Mesenchymal stem cell (in vitro differentiated cells and primary cell): ENCODE data around the gene MEAK7.
A peak's percentile ranks its signal among the peaks of the same experiment; 100 is the strongest.
"Not testable (repeated sequence)": the region's sequence is repeated elsewhere in the genome, so short reads cannot be mapped to it uniquely, and the experiment has no call there.

Experiments used
- DNase-seq: peaks from one replicate; pipeline ENCODE4 v3.0.0-alpha.2; 2013
- H2AFZ ChIP-seq: one replicate; pipeline ENCODE4 v1.6.1; 2013; ENCODE audit warnings: low read depth, mild to moderate bottlenecking, control low read depth, inconsistent platforms, low read length, moderate library complexity
- H2AK5ac ChIP-seq: 2 replicates; pipeline ENCODE4 v1.6.1; 2013; ENCODE audit warnings: low read length, moderate library complexity, mild to moderate bottlenecking, inconsistent platforms; ENCODE audit not compliant: severe bottlenecking
- H2BK120ac ChIP-seq: one replicate; pipeline ENCODE4 v1.6.1; 2013; ENCODE audit warnings: low read depth, mild to moderate bottlenecking, inconsistent platforms, low read length, moderate library complexity
- H2BK12ac ChIP-seq, 2 experiments: one replicate each; pipeline ENCODE4 v1.6.1; 2013; ENCODE audit warnings: inconsistent platforms in 2 of 2, low read length in 2 of 2, mild to moderate bottlenecking in 2 of 2, moderate library complexity in 2 of 2, control low read depth in 1 of 2
- H2BK15ac ChIP-seq: one replicate; pipeline ENCODE4 v1.6.1; 2013; ENCODE audit warnings: mild to moderate bottlenecking, low read depth, inconsistent platforms; ENCODE audit not compliant: poor library complexity, severe bottlenecking
- H2BK5ac ChIP-seq: 2 replicates; pipeline ENCODE4 v1.6.1; 2013; ENCODE audit warnings: low read depth, mild to moderate bottlenecking, low read length, control low read depth, inconsistent platforms; ENCODE audit not compliant: poor library complexity, severe bottlenecking
- H3K14ac ChIP-seq, 2 experiments: one replicate each; pipeline ENCODE4 v1.6.1; 2013; ENCODE audit warnings: inconsistent platforms in 2 of 2, low read length in 2 of 2, control low read depth in 1 of 2, mild to moderate bottlenecking in 1 of 2, moderate library complexity in 1 of 2
- H3K18ac ChIP-seq, 2 experiments: one replicate each; pipeline ENCODE4 v1.6.1; 2013; ENCODE audit warnings: inconsistent platforms in 2 of 2, low read length in 2 of 2, control low read depth in 1 of 2, low read depth in 1 of 2, mild to moderate bottlenecking in 1 of 2
- H3K23ac ChIP-seq, 2 experiments: one replicate each; pipeline ENCODE4 v1.6.1; 2013; ENCODE audit warnings: inconsistent platforms in 2 of 2, low read length in 2 of 2, mild to moderate bottlenecking in 2 of 2, moderate library complexity in 2 of 2, control low read depth in 1 of 2
- H3K27ac ChIP-seq: 2 replicates; pipeline ENCODE4 v1.5.1; 2013; ENCODE audit warnings: mild to moderate bottlenecking, moderate library complexity, low read length, control low read depth, inconsistent platforms; ENCODE audit not compliant: poor library complexity, severe bottlenecking
- H3K27me3 ChIP-seq, 2 experiments: 2 replicates each; pipeline versions ENCODE4 v1.6.1 to v1.7.0; 2013; ENCODE audit warnings: low read length in 2 of 2, mild to moderate bottlenecking in 2 of 2, moderate library complexity in 2 of 2, control low read depth in 1 of 2, inconsistent platforms in 1 of 2; ENCODE audit not compliant: control insufficient read depth in 1 of 2, insufficient read depth in 1 of 2
- H3K36me3 ChIP-seq, 2 experiments: 2 replicates each; pipeline versions ENCODE4 v1.6.1 to v1.7.0; 2013; ENCODE audit warnings: low read length in 2 of 2, control low read depth in 1 of 2, inconsistent platforms in 1 of 2, low read depth in 1 of 2, mild to moderate bottlenecking in 1 of 2; ENCODE audit not compliant: insufficient read depth in 2 of 2, control insufficient read depth in 1 of 2
- H3K4ac ChIP-seq, 2 experiments: one replicate each; pipeline ENCODE4 v1.6.1; 2013; ENCODE audit warnings: inconsistent platforms in 2 of 2, low read length in 2 of 2, mild to moderate bottlenecking in 2 of 2, moderate library complexity in 2 of 2, control low read depth in 1 of 2, low read depth in 1 of 2
- H3K4me1 ChIP-seq: 2 replicates; pipeline ENCODE4 v1.6.1; 2013; ENCODE audit warnings: low read depth, low read length, control low read depth; ENCODE audit not compliant: control insufficient read depth, insufficient read depth
- H3K4me2 ChIP-seq: 2 replicates; pipeline ENCODE4 v1.6.1; 2013; ENCODE audit warnings: low read length, mild to moderate bottlenecking, inconsistent platforms; ENCODE audit not compliant: poor library complexity, severe bottlenecking
- H3K4me3 ChIP-seq, 2 experiments: 2 replicates each; pipeline versions ENCODE4 v1.5.1 to v1.7.0; 2013; ENCODE audit warnings: low read length in 2 of 2, mild to moderate bottlenecking in 2 of 2, control low read depth in 1 of 2, low read depth in 1 of 2; ENCODE audit not compliant: insufficient read depth in 1 of 2
- H3K79me1 ChIP-seq: replicated peaks from 2 replicates; pipeline ENCODE4 v1.6.1; 2013; ENCODE audit warnings: mild to moderate bottlenecking, control low read depth, low read length, inconsistent platforms; ENCODE audit not compliant: poor library complexity, severe bottlenecking
- H3K9ac ChIP-seq: 2 replicates; pipeline ENCODE4 v1.7.0; 2013; ENCODE audit warnings: mild to moderate bottlenecking, low read length, moderate library complexity
- H3K9me3 ChIP-seq: 2 replicates; pipeline ENCODE4 v1.7.0; 2013; ENCODE audit warnings: mild to moderate bottlenecking, low read length; ENCODE audit not compliant: control insufficient read depth
- H4K8ac ChIP-seq: one replicate; pipeline ENCODE4 v1.6.1; 2013; ENCODE audit warnings: inconsistent platforms, mild to moderate bottlenecking, low read length, moderate library complexity
- H4K91ac ChIP-seq: one replicate; pipeline ENCODE4 v1.6.1; 2013; ENCODE audit warnings: mild to moderate bottlenecking, low read length, inconsistent platforms
- WGBS: methylation state at CpG from one replicate; pipeline ENCODE4 v1.1.7; 2013; ENCODE audit warnings: mixed read lengths; 5-methylcytosine and 5-hydroxymethylcytosine counted together

MEAK7 gene

DNA sequence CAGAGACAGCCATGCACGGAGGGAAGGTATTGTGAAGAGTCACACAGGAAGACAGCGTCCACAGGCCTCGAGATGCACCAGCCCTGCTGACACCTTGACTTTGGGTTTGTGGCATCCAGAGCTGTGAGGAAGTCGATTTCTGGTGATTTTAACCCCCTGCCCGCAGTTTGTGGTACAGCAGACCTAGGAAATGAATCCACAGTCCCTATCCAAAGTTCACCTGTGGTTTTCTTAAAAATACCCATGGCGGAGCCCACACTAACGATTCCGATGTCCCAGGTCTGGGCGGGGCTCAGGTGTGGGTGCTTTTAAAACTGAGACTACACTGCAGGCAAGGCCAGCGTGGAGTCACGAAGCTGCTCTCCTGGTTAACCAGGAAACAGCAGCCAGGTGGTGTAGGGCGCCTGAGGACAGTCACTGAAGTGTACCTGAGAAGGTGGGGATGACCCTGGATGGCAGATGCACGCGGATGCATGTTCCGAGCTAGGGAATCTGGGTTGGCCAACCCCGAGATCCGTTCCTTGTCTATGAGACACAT, 14.4 kb upstream of the MEAK7 start:
- Histone ChIP-seq H2BK12ac (peak overlapping the region in 1 of 2 experiments; percentile 67), H3K27me3 (no peaks in the 10 kb centered on the region), H2AFZ (no peak overlapping the region), H2AK5ac (no peak overlapping the region), H3K4ac (peak overlapping the region in 1 of 2 experiments; percentile 59), H2BK5ac (no peak overlapping the region), H2BK15ac (no peak overlapping the region), H2BK120ac (no peak overlapping the region), H4K8ac (no peak overlapping the region), H3K14ac (no peak overlapping the region), H3K9ac (no peak overlapping the region), H3K18ac (no peak overlapping the region), H3K4me2 (no peak overlapping the region), H3K4me1 (peaks cover 11% of the 10 kb centered on the region), H3K4me3 (no peak overlapping the region), H3K79me1 (no peaks in the 10 kb centered on the region), H3K9me3 (no peaks in the 10 kb centered on the region), H3K23ac (no peak overlapping the region), H4K91ac (no peak overlapping the region), H3K27ac (no peak overlapping the region), H3K36me3 (no peaks in the 10 kb centered on the region)
- WGBS: 95% methylated on average over 17 of the region's 17 CpGs
- no peak for DNase-seq

DNA sequence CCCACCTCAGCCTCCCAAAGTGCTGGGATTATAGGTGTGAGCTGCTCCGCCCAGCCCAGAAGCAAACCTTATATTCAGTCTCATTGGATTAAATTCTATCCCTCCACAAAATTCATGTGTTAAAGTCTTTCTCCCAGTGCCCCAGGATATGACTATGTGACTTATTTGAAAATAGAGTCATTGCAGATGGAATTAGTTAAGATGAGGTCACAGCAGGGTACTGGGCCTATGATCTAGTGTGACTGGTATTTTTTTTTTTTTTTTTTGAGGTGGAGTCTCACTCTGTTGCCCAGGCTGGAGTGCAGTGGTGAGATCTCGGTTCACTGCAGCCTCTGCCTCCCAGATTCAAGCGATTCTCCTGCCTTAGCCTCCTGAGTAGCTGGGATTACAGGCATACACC, 13.8 kb upstream of the MEAK7 start:
- H3K27ac ChIP-seq, H3K9me3 ChIP-seq, H2AFZ ChIP-seq, H3K4ac ChIP-seq, H2BK12ac ChIP-seq, H3K27me3 ChIP-seq, H3K18ac ChIP-seq, H2AK5ac ChIP-seq, H2BK120ac ChIP-seq, H4K91ac ChIP-seq, H3K4me3 ChIP-seq, H3K4me2 ChIP-seq, H3K23ac ChIP-seq, H4K8ac ChIP-seq, H3K36me3 ChIP-seq, H3K79me1 ChIP-seq, H3K14ac ChIP-seq, H2BK15ac ChIP-seq: not testable (repeated sequence)
- Histone ChIP-seq H3K9ac (peak overlapping the region; percentile 47), H2BK5ac (peak overlapping the region; percentile 58), H3K4me1 (peaks cover 14% of the 10 kb centered on the region)
- DNase-seq: peak; percentile 54
- WGBS: 100% methylated on average over 1 of the region's 3 CpGs

DNA sequence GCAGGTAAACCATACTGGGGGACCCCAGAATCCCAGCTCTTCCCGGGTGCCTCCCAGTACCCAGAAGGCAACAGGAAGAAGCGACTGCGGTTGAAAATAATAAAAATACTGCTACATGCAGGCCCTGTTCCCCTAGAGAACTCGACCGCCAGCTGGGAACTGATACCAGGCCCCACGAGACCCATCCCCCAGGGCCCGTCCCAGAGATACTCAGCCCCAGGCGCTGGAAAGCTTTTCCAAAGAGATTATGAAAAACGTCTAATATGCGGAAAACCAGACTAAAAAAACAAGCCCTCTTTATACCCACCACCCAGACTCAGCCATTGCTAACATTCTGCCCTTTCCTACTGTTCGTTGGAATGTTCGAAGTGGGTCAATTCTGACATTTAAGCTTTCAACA, 12.9 kb upstream of the MEAK7 start:
- Histone ChIP-seq H3K4ac (no peak overlapping the region), H3K79me1 (no peaks in the 10 kb centered on the region), H2AFZ (no peak overlapping the region), H3K9me3 (no peaks in the 10 kb centered on the region), H4K8ac (no peak overlapping the region), H2BK120ac (no peak overlapping the region), H3K4me1 (peaks cover 18% of the 10 kb centered on the region), H2BK5ac (no peak overlapping the region), H3K27me3 (no peaks in the 10 kb centered on the region), H3K4me2 (no peak overlapping the region), H3K18ac (no peak overlapping the region), H4K91ac (no peak overlapping the region), H3K14ac (no peak overlapping the region), H2AK5ac (no peak overlapping the region), H2BK12ac (no peak overlapping the region), H3K9ac (no peak overlapping the region), H3K36me3 (no peaks in the 10 kb centered on the region), H3K23ac (no peak overlapping the region), H2BK15ac (no peak overlapping the region), H3K4me3 (no peak overlapping the region), H3K27ac (no peak overlapping the region)
- WGBS: 86% methylated on average over 12 of the region's 12 CpGs
- DNase-seq: no peak

DNA sequence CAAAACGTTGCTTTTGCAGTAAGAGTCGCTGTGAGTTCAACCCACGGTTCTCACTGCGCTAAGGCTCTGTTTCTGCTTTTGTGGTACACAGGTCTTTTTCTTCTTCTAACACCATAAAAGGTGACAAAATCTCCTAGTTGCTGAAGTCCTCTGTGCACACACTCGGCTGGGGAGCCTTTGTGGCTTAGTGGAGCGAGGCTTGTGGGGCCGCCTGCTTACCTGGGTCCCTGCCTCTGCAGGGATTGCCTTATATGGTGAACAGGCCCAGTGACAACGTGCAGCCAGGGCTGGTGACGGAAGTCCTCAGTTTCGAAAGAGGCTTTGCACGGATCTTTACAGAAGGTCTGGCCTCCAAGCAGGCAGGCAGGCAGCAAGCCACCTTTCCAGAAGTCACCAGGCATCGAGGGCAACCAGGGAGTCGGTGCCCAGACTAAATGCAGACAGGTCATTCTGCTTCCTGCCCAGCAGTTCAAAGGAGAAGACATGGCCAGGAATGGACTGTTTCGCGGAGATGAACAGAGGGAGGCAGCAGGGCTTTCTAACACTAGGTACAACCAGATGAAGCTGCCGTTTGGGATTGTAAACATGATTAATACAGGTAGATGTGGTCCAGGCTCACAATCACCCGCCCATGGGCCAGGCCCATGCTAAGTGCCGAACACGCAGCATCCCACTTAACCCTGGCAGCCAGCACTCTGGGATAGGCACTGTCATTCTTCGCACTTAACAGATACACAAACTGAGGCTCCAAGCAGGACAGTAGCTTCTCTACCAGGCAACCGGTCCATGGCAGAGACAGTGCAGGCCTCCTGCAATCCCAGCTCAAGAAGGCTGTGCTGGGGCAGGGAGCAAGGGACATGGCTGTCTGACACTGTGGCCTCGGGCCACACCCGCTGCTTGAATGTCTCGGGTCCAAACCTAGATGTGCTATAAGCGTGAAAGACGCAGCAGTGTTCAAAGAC, 10.7 kb upstream of the MEAK7 start:
- H3K4me3 ChIP-seq: no peak overlapping the region
- DNase-seq: no peak
- 83% methylated on average over 24 of the region's 26 CpGs for WGBS
- H3K36me3 ChIP-seq: no peaks in the 10 kb centered on the region
- no peak overlapping the region for H4K91ac ChIP-seq
- H3K9me3 ChIP-seq: no peaks in the 10 kb centered on the region
- H2AFZ ChIP-seq: no peak overlapping the region
- no peak overlapping the region for H3K4me2 ChIP-seq
- no peaks in the 10 kb centered on the region for H3K79me1 ChIP-seq
- H2BK5ac ChIP-seq: no peak overlapping the region
- H2BK15ac ChIP-seq: peak overlapping the region; percentile 54
- H3K14ac ChIP-seq: peak overlapping the region in 1 of 2 experiments; percentile 31
- no peak overlapping the region for H3K23ac ChIP-seq
- H3K27me3 ChIP-seq: no peaks in the 10 kb centered on the region
- no peak overlapping the region for H2BK120ac ChIP-seq
- H3K27ac ChIP-seq: no peak overlapping the region
- H2AK5ac ChIP-seq: peak overlapping the region; percentile 9
- peak overlapping the region in 1 of 2 experiments; percentile 27 for H2BK12ac ChIP-seq
- H3K4me1 ChIP-seq: peaks cover 18% of the 10 kb centered on the region
- peak overlapping the region; percentile 8 for H4K8ac ChIP-seq
- peak overlapping the region in 1 of 2 experiments; percentile 13 for H3K4ac ChIP-seq
- H3K9ac ChIP-seq: no peak overlapping the region
- H3K18ac ChIP-seq: peak overlapping the region in 1 of 2 experiments; percentile 18
